ENCODE results near the gene DLEC1. TPM values are rescaled to one million over a fixed set of nuclear protein-coding genes. Genes with fewer than 3 reads are reported as not detected.
A peak's percentile ranks its signal among the peaks of the same experiment; 100 is the strongest.

The DLEC1 gene
- total RNA-seq, 1 experiment from 2014 or later, result not detected

- Histone ChIP-seq H3K9me3 (ENCODE audit: control insufficient read depth, insufficient read depth, low read depth, low read length) (no peaks in the 10 kb centered on the region), H3K27me3 (ENCODE audit: control insufficient read depth, insufficient read depth, low read length) (no peaks in the 10 kb centered on the region), H3K4me1 (ENCODE audit: control insufficient read depth, insufficient read depth, low read length) (0 out of 2 replicates have a peak, but pooled peaks cover 4% of the 10 kb centered on the region), H3K27ac (ENCODE audit: low read length) (no peak overlapping the region), H3K36me3 (ENCODE audit: control insufficient read depth, insufficient read depth, low read length) (no peaks in the 10 kb centered on the region), H3K4me3 (ENCODE audit: low read depth in 2 of 2, low read length in 2 of 2) (no peak overlapping the region)
- no peak for DNase-seq (ENCODE audit: low read depth, low spot score)
- TF ChIP-seq TCF7L2 (IDR thresholded peaks at IDR 0.05; ENCODE audit: low read depth, low read length) (no peak), REST (IDR thresholded peaks at IDR 0.05; ENCODE audit: insufficient read depth in 1 of 2, low read depth in 2 of 2, low read length in 1 of 2) (no peak), POLR2AphosphoS5 (IDR thresholded peaks at IDR 0.05; ENCODE audit: low read depth, low read length) (no peak)
- ChIA-PET POLR2A (no interaction called here), CTCF (no interaction called here)
- intact Hi-C loops (cut with micrococcal nuclease; ENCODE audit: unreplicated experiment) (no loop called here), in situ Hi-C loops (cut with HindIII; ENCODE audit: low pct_unique_long_range_greater_than_20kb, low sequenced_read_pairs) (no loop called here)
- no TSS peak for BruUV-seq (replicated peaks)
- ATAC-seq, result no peak
Measured at GRCh38 chr3:38002940-38003339, 36.1 kb upstream of the DLEC1 start.

- no peaks in the 10 kb centered on the region for H3K36me3 ChIP-seq (ENCODE audit: control insufficient read depth, insufficient read depth, low read length)
- H3K4me1 ChIP-seq (ENCODE audit: control insufficient read depth, insufficient read depth, low read length), result 0 out of 2 replicates have a peak, but pooled peaks cover under 1% of the 10 kb centered on the region
- ATAC-seq, result peak; percentile 56
- H3K9me3 ChIP-seq (ENCODE audit: control insufficient read depth, insufficient read depth, low read depth, low read length), result no peaks in the 10 kb centered on the region
- TF ChIP-seq REST (IDR thresholded peaks at IDR 0.05; ENCODE audit: insufficient read depth in 1 of 2, low read depth in 2 of 2, low read length in 1 of 2) (no peak), CTCF (IDR thresholded peaks at IDR 0.05) (peak; percentile 90)
- no peaks in the 10 kb centered on the region for H3K27me3 ChIP-seq (ENCODE audit: control insufficient read depth, insufficient read depth, low read length)
- no peak overlapping the region for H3K4me3 ChIP-seq (ENCODE audit: low read depth in 2 of 2, low read length in 2 of 2)
- CTCF ChIA-PET, result interaction anchor here (0.9 kb wide), 1 partner anchor 56 kb away, joined by 4 read pairs; no protein-coding TSS in a partner anchor
- in situ Hi-C loops (cut with HindIII; ENCODE audit: low pct_unique_long_range_greater_than_20kb, low sequenced_read_pairs) (no loop called here), intact Hi-C loops (cut with micrococcal nuclease; ENCODE audit: unreplicated experiment) (no loop called here)
- DNase-seq (ENCODE audit: low read depth, low spot score), result no peak
- H3K27ac ChIP-seq (ENCODE audit: low read length), result no peak overlapping the region
- POLR2A ChIA-PET, result no interaction called here
- BruUV-seq (replicated peaks), result no TSS peak
Measured at GRCh38 chr3:38003371-38003816, 35.6 kb upstream of the DLEC1 start.
